Aorta (tissue), 4 donors: ENCODE results near the gene NDUFV3. TPM values are rescaled to one million over a fixed set of nuclear protein-coding genes. Genes with fewer than 3 reads are reported as not detected.

Experiments used
- microRNA-seq, 2 donors: library from miRNA; unstranded; fragments of <30 nt; microRNA quantifications; one replicate each; pipeline ENCODE4 v1.2.0, GENCODE V29; 2020
- polyA plus RNA-seq, 2 donors: library from polyadenylated mRNA; stranded (reverse); fragments of 200-250 nt; gene quantifications; one replicate each; pipeline ENCODE4 v1.2.3, GENCODE V29; 2013
- total RNA-seq, 2 donors: library from RNA; stranded (reverse); fragmentation: NEBNext Ultra II Directional; extraction: Animal tissue kit (Norgen Biotek cat#: 25700); gene quantifications; one replicate each; pipeline ENCODE4 v1.2.1, GENCODE V29; 2021
- donor health status: healthy with polysubstance abuse.
- donor health status: Bipolar disorder and iron deficiency.
- donor health status: DM: no; HTN: no; CAD: no.
- donor health status: DM: yes; HTN: yes; CAD: no.

The NDUFV3 gene
- total and polyA plus RNA-seq, 4 donors, result 16.3 to 34.4 (median 26.9) TPM

Small RNA genes lying within 50 kb of the gene (microRNA-seq; reads per million reads assigned to microRNA genes)
- 0 reads per million in 2 donors for gene MIR5692B

Other genes with a start within 250 kb of the NDUFV3 start
- 10 to 100 TPM in 1 of 2 donors, 1 to 10 TPM in 1; 3.8 to 11.8 TPM for gene PDE9A, start 239.7 kb upstream of the NDUFV3 start, total RNA-seq
- 10 to 100 TPM in 1 of 2 donors, 1 to 10 TPM in 1; 2.6 to 16.2 TPM for gene PDE9A, start 239.7 kb upstream of the NDUFV3 start, polyA plus RNA-seq
- 10 to 100 TPM; 13.3 to 13.9 TPM for gene WDR4, start 13.8 kb upstream of the NDUFV3 start, total RNA-seq
- 1 to 10 TPM; 2.5 to 3.4 TPM for gene WDR4, start 13.8 kb upstream of the NDUFV3 start, polyA plus RNA-seq
- not detected for gene ERVH48-1, start 32.3 kb downstream of the NDUFV3 start, total RNA-seq
- gene ERVH48-1, start 32.3 kb downstream of the NDUFV3 start, polyA plus RNA-seq, result not detected
- gene PKNOX1, start 81.3 kb downstream of the NDUFV3 start, total RNA-seq, result 10 to 100 TPM; 13.5 to 22.7 TPM
- gene PKNOX1, start 81.3 kb downstream of the NDUFV3 start, polyA plus RNA-seq, result 10 to 100 TPM in 1 of 2 donors, 1 to 10 TPM in 1; 3.8 to 11.2 TPM
- gene CBS, start 182.5 kb downstream of the NDUFV3 start, total RNA-seq, result 10 to 100 TPM in 1 of 2 donors, 1 to 10 TPM in 1; 9.2 to 20.3 TPM
- 10 to 100 TPM; 20.4 to 38.1 TPM for gene CBS, start 182.5 kb downstream of the NDUFV3 start, polyA plus RNA-seq
- 10 to 100 TPM in 1 of 2 donors, 1 to 10 TPM in 1; 6.0 to 43.0 TPM for gene U2AF1, start 214.3 kb downstream of the NDUFV3 start, total RNA-seq
- gene U2AF1, start 214.3 kb downstream of the NDUFV3 start, polyA plus RNA-seq, result 10 to 100 TPM; 38.6 to 52.1 TPM